GM23338 (cell line): ENCODE measurements around the gene TMEM145. TPM values are rescaled to one million over a fixed set of nuclear protein-coding genes. Genes with fewer than 3 reads are reported as not detected.

ENCODE experiments used
- ATAC-seq: fragments of 200-7000 bp; cut with Tn5 transposase; 3 replicates; pipeline ENCODE4 v1.9.1; 2020
- DNase-seq: peaks from one replicate; pipeline ENCODE4 v3.0.0-alpha.2; 2015; ENCODE audit warnings: low spot score
- H2AFZ ChIP-seq: fragments of 200-600 bp; sonication (generic); 2 replicates; pipeline ENCODE4 v1.8.0; 2016; ENCODE audit warnings: antibody characterized with exemption, mild to moderate bottlenecking, moderate library complexity
- H3F3A ChIP-seq: fragments of 200-600 bp; sonication (generic); replicated peaks from 2 replicates; pipeline ENCODE4 v1.8.0; 2017; ENCODE audit warnings: antibody characterized with exemption, mixed run types, low read depth
- H3K27ac ChIP-seq: fragments of 200-600 bp; sonication (generic); 2 replicates; pipeline ENCODE4 v1.6.1; 2016; ENCODE audit warnings: low read depth
- H3K27me3 ChIP-seq: fragments of 200-600 bp; sonication (generic); 2 replicates; pipeline ENCODE4 v1.8.0; 2016; ENCODE audit warnings: mild to moderate bottlenecking, mixed run types, moderate library complexity; ENCODE audit not compliant: insufficient read depth
- H3K36me3 ChIP-seq: fragments of 200-600 bp; sonication (generic); 2 replicates; pipeline ENCODE4 v1.8.0; 2016; ENCODE audit warnings: mild to moderate bottlenecking; ENCODE audit not compliant: insufficient read depth
- H3K4me1 ChIP-seq: fragments of 200-600 bp; sonication (generic); 2 replicates; pipeline ENCODE4 v1.8.0; 2016; ENCODE audit warnings: mild to moderate bottlenecking, moderate library complexity; ENCODE audit not compliant: insufficient read depth
- H3K4me2 ChIP-seq: fragments of 200-600 bp; sonication (generic); 2 replicates; pipeline ENCODE4 v1.7.1; 2017; ENCODE audit warnings: mixed run types
- H3K4me3 ChIP-seq: fragments of 200-600 bp; sonication (generic); 2 replicates; pipeline ENCODE4 v1.6.1; 2016; ENCODE audit warnings: mixed run types
- H3K79me2 ChIP-seq: fragments of 200-600 bp; sonication (generic); replicated peaks from 2 replicates; pipeline ENCODE4 v1.8.0; 2017; ENCODE audit warnings: mild to moderate bottlenecking; ENCODE audit not compliant: insufficient read depth
- H3K9me2 ChIP-seq: fragments of 200-600 bp; sonication (generic); 2 replicates; pipeline ENCODE4 v1.8.0; 2017; ENCODE audit not compliant: insufficient read depth
- H4K20me1 ChIP-seq: fragments of 200-600 bp; sonication (generic); replicated peaks from 2 replicates; pipeline ENCODE4 v1.8.0; 2017; ENCODE audit warnings: mild to moderate bottlenecking; ENCODE audit not compliant: insufficient read depth
- H3K27ac Mint-ChIP-seq: 2 replicates; pipeline ENCODE4 v1.8.0; 2020; ENCODE audit warnings: inconsistent platforms, mild to moderate bottlenecking, moderate library complexity, mixed read lengths
- H3K27me3 Mint-ChIP-seq: 3 replicates; pipeline ENCODE4 v1.8.0; 2022; ENCODE audit warnings: low read depth, mild to moderate bottlenecking, moderate library complexity, mixed read lengths, inconsistent platforms; ENCODE audit not compliant: insufficient read depth, poor library complexity
- H3K36me3 Mint-ChIP-seq: 3 replicates; pipeline ENCODE4 v1.8.0; 2021; ENCODE audit warnings: low read depth, mild to moderate bottlenecking, inconsistent platforms, moderate library complexity, mixed read lengths
- H3K4me1 Mint-ChIP-seq: 3 replicates; pipeline ENCODE4 v1.8.0; 2020; ENCODE audit warnings: mild to moderate bottlenecking, inconsistent platforms, mixed read lengths
- H3K4me3 Mint-ChIP-seq: 3 replicates; pipeline ENCODE4 v1.8.0; 2021; ENCODE audit warnings: moderate library complexity, mild to moderate bottlenecking, inconsistent platforms, mixed read lengths
- H3K9me3 Mint-ChIP-seq: 3 replicates; pipeline ENCODE4 v1.8.0; 2020; ENCODE audit warnings: moderate library complexity, mild to moderate bottlenecking, inconsistent platforms, mixed read lengths
- CREB1 ChIP-seq: fragments of 250-450 bp; sonication (Bioruptor Pico); IDR thresholded peaks from 2 replicates; pipeline ENCODE4 v1.5.0; 2020; ENCODE audit warnings: low read depth, mild to moderate bottlenecking, moderate library complexity
- EZH2 ChIP-seq: fragments of 200-600 bp; sonication (generic); IDR thresholded peaks from one replicate; pipeline ENCODE4 v1.8.0; 2017; ENCODE audit warnings: antibody characterized with exemption, mild to moderate bottlenecking, low read depth; ENCODE audit not compliant: unreplicated experiment
- EZH2phosphoT487 ChIP-seq: fragments of 200-600 bp; sonication (generic); IDR thresholded peaks from one replicate; pipeline ENCODE4 v1.8.1; 2018; ENCODE audit warnings: antibody characterized with exemption; ENCODE audit not compliant: unreplicated experiment
- JUNB ChIP-seq: IDR thresholded peaks from one replicate; pipeline ENCODE4 v1.6.1; 2016; ENCODE audit warnings: antibody characterized with exemption; ENCODE audit not compliant: unreplicated experiment
- POLR2AphosphoS5 ChIP-seq: IDR thresholded peaks from 2 replicates; pipeline ENCODE4 v1.6.1; 2016; ENCODE audit warnings: antibody characterized with exemption, low read depth
- STAT1 ChIP-seq: IDR thresholded peaks from one replicate; pipeline ENCODE4 v1.6.1; 2016; ENCODE audit warnings: antibody characterized with exemption; ENCODE audit not compliant: unreplicated experiment
- ZNF114 ChIP-seq: fragments of 250-450 bp; sonication (Bioruptor Pico); IDR thresholded peaks from 2 replicates; pipeline ENCODE4 v1.5.0; 2020; ENCODE audit warnings: mild to moderate bottlenecking, moderate library complexity
- ZNF331 ChIP-seq: fragments of 250-450 bp; sonication (Bioruptor Pico); IDR thresholded peaks from 2 replicates; pipeline ENCODE4 v1.5.0; 2020; ENCODE audit warnings: low read depth, mild to moderate bottlenecking, moderate library complexity
- polyA plus RNA-seq: library from polyadenylated mRNA; unstranded; fragments of >200 nt; fragmentation: Nextera tagmentation; extraction: Ambion mirVana; gene quantifications from 2 replicates; pipeline ENCODE4 v1.2.1, GENCODE V29; 2016
- total RNA-seq: library from RNA; depleted of rRNA; stranded (reverse); fragments of >200 nt; shearing (Covaris generic); gene quantifications from 2 replicates; pipeline ENCODE4 v1.2.3, GENCODE V29; 2014
- TF ChIP-seq, protein P1 (sequence below), 2 experiments: fragments of 200-600 bp in 1 of 2; sonication (generic) in 1 of 2; conservative IDR thresholded peaks; 2 replicates each; pipeline versions ENCODE4 v1.5.1 to v1.6.1; 2016 to 2017; ENCODE audit warnings: antibody characterized with exemption in 2 of 2, low read depth in 2 of 2, mild to moderate bottlenecking in 2 of 2, moderate library complexity in 1 of 2
- TF ChIP-seq, protein P2 (sequence below): IDR thresholded peaks from one replicate; pipeline ENCODE4 v1.6.1; 2018; ENCODE audit warnings: antibody characterized with exemption; ENCODE audit not compliant: unreplicated experiment

The TMEM145 gene
- total and polyA plus RNA-seq, 2 experiments from 2014 or later: 1.9 to 5.4 TPM

DNA sequence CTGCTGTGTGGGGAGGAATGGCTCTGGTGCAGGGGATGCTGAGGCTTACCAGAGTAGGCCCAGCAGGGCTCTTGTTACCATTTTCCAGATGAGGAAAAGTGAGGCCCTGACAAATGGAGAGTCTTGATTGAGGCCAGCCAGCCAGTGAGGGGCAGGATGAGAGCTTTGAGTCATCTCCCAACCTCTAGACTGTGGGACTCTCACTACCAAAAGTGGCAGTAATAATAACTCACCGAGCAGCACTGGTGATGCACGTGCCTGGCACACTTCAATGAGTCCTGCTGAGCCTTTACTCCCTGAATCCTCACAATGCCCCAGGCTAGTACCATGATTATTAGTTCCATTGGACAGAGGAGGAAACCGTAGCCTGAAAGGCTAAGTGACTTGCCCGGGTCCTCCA, 36.3 kb upstream of the TMEM145 start:
- DNase-seq (no peak), ATAC-seq (no peak)
- H2AFZ ChIP-seq: no peak overlapping the region
- H3K79me2 ChIP-seq: no peaks in the 10 kb centered on the region; the same call in 1 of the 2 replicates
- H3K36me3 Mint-ChIP-seq: peaks cover 7% of the 10 kb centered on the region; the same call in 2 of the 3 replicates
- no peak overlapping the region for H3K4me3 ChIP-seq
- TF ChIP-seq CREB1 (CRISPR knock-in tag): no peak
- no peak for TF ChIP-seq EZH2
- TF ChIP-seq, protein P1, sequence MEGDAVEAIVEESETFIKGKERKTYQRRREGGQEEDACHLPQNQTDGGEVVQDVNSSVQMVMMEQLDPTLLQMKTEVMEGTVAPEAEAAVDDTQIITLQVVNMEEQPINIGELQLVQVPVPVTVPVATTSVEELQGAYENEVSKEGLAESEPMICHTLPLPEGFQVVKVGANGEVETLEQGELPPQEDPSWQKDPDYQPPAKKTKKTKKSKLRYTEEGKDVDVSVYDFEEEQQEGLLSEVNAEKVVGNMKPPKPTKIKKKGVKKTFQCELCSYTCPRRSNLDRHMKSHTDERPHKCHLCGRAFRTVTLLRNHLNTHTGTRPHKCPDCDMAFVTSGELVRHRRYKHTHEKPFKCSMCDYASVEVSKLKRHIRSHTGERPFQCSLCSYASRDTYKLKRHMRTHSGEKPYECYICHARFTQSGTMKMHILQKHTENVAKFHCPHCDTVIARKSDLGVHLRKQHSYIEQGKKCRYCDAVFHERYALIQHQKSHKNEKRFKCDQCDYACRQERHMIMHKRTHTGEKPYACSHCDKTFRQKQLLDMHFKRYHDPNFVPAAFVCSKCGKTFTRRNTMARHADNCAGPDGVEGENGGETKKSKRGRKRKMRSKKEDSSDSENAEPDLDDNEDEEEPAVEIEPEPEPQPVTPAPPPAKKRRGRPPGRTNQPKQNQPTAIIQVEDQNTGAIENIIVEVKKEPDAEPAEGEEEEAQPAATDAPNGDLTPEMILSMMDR (conservative IDR thresholded peaks at IDR 0.05; ENCODE audit: low read depth in 2 of 2): no peak
- no peak for TF ChIP-seq STAT1
- TF ChIP-seq, protein P2, sequence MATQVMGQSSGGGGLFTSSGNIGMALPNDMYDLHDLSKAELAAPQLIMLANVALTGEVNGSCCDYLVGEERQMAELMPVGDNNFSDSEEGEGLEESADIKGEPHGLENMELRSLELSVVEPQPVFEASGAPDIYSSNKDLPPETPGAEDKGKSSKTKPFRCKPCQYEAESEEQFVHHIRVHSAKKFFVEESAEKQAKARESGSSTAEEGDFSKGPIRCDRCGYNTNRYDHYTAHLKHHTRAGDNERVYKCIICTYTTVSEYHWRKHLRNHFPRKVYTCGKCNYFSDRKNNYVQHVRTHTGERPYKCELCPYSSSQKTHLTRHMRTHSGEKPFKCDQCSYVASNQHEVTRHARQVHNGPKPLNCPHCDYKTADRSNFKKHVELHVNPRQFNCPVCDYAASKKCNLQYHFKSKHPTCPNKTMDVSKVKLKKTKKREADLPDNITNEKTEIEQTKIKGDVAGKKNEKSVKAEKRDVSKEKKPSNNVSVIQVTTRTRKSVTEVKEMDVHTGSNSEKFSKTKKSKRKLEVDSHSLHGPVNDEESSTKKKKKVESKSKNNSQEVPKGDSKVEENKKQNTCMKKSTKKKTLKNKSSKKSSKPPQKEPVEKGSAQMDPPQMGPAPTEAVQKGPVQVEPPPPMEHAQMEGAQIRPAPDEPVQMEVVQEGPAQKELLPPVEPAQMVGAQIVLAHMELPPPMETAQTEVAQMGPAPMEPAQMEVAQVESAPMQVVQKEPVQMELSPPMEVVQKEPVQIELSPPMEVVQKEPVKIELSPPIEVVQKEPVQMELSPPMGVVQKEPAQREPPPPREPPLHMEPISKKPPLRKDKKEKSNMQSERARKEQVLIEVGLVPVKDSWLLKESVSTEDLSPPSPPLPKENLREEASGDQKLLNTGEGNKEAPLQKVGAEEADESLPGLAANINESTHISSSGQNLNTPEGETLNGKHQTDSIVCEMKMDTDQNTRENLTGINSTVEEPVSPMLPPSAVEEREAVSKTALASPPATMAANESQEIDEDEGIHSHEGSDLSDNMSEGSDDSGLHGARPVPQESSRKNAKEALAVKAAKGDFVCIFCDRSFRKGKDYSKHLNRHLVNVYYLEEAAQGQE: no peak
- no peak for TF ChIP-seq POLR2AphosphoS5
- no peak for TF ChIP-seq EZH2phosphoT487
- TF ChIP-seq ZNF331: no peak
- no peak overlapping the region for H3K27ac ChIP-seq
- peaks cover 11% of the 10 kb centered on the region for H3K27me3 Mint-ChIP-seq
- no peak overlapping the region for H3K27ac Mint-ChIP-seq
- H3K4me1 ChIP-seq: peaks cover 12% of the 10 kb centered on the region
- no peak overlapping the region for H3K4me2 ChIP-seq
- no peaks in the 10 kb centered on the region; the same call in 2 of the 3 replicates for H3K9me3 Mint-ChIP-seq
- peaks cover 5% of the 10 kb centered on the region; the same call in 1 of the 2 replicates for H3F3A ChIP-seq
- H3K4me1 Mint-ChIP-seq: peaks cover 18% of the 10 kb centered on the region
- H3K36me3 ChIP-seq: no peaks in the 10 kb centered on the region
- no peak overlapping the region for H3K4me3 Mint-ChIP-seq
- H3K9me2 ChIP-seq: no peaks in the 10 kb centered on the region
- H3K27me3 ChIP-seq: no peaks in the 10 kb centered on the region
- H4K20me1 ChIP-seq: 0 out of 2 replicates have a peak, but pooled peaks cover 3% of the 10 kb centered on the region

DNA sequence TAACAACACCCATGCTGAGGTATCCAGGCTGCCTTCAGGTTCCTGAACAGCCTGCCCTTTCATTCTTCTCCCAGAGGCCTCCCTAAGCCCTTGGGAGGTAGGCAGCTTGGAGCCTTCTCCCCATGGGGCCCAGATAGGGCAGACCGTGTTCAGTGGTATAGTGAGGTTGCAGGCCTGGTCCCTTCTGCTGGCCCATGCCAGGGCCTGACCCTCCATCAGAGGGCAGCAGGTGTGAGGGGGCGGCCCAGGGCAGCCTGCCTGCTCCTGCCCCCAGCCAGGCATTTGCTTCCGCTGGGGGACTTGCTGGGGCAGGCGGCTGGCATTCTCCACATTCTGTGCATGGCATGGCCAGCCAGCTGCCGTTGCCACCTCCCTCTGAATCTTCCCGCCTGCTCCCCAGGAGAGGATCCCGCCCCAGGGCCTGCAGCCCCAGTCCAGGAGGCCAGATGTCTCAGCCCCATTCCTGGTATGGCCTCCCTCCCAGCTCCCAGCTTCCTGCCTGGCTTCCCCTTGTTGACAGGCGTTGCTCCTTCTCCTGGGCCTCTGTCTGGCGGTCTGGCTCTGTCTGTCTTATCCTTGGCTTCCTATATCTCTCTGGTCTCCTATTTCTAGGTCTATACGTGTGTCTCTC, 35.2 kb upstream of the TMEM145 start:
- peaks cover 26% of the 10 kb centered on the region for H3K4me1 Mint-ChIP-seq
- Histone ChIP-seq H3K36me3 (no peaks in the 10 kb centered on the region), H3K4me1 (peaks cover 22% of the 10 kb centered on the region), H3K27ac (no peak overlapping the region), H3K4me2 (no peak overlapping the region), H3K9me2 (no peaks in the 10 kb centered on the region), H2AFZ (no peak overlapping the region), H3F3A (peaks cover 11% of the 10 kb centered on the region; the same call in 1 of the 2 replicates), H3K4me3 (no peak overlapping the region), H3K27me3 (no peaks in the 10 kb centered on the region), H4K20me1 (0 out of 2 replicates have a peak, but pooled peaks cover 3% of the 10 kb centered on the region), H3K79me2 (peaks cover under 1% of the 10 kb centered on the region; the same call in 1 of the 2 replicates)
- H3K27ac Mint-ChIP-seq: no peak overlapping the region
- no peaks in the 10 kb centered on the region; the same call in 2 of the 3 replicates for H3K9me3 Mint-ChIP-seq
- ATAC-seq (no peak), DNase-seq (no peak)
- no peak for TF ChIP-seq JUNB
- no peak for TF ChIP-seq ZNF114 (CRISPR knock-in tag)
- TF ChIP-seq, protein P1 (conservative IDR thresholded peaks at IDR 0.05; ENCODE audit: low read depth in 2 of 2): 0 out of 4 replicates have a peak, but pooled peaks of 1 of the 2 experiments have one; percentile 16
- H3K27me3 Mint-ChIP-seq: peaks cover 18% of the 10 kb centered on the region
- peak overlapping the region; percentile 2; the same call in 1 of the 3 replicates for H3K4me3 Mint-ChIP-seq
- H3K36me3 Mint-ChIP-seq: peaks cover 7% of the 10 kb centered on the region; the same call in 2 of the 3 replicates
